IMR-90 (cell line): ENCODE measurements around the gene GSPT1. TPM values are rescaled to one million over a fixed set of nuclear protein-coding genes. Genes with fewer than 3 reads are reported as not detected.

ENCODE experiments used
- ATAC-seq: fragments of 200-7000 bp; cut with Tn5 transposase; 2 replicates; pipeline ENCODE4 v1.9.1; 2020; ENCODE audit warnings: low read depth, mild to moderate bottlenecking, moderate library complexity
- BruUV-seq: library from RNA; stranded (reverse); fragments of 400-500 nt; replicated peaks from 2 replicates; lab custom pipeline; 2021; lab: Mats Ljungman, UMichigan
- CTCF ChIA-PET: fragments of 300-600 bp; formaldehyde crosslinking; extraction: SDS; loops from one replicate; lab custom pipeline; 2021; ENCODE audit warnings: antibody characterized with exemption; lab: Yijun Ruan, JAX
- POLR2A ChIA-PET: fragments of 300-600 bp; sonication (Branson Sonifier 250); formaldehyde crosslinking; loops from one replicate; lab custom pipeline; 2022; ENCODE audit warnings: antibody characterized with exemption; ENCODE audit not compliant: unreplicated experiment; lab: Charles Lee
- DNase-seq: peaks from one replicate; pipeline ENCODE4 v3.0.0; 2013
- H2AFZ ChIP-seq: replicated peaks from 2 replicates; pipeline ENCODE3; 2013; ENCODE audit warnings: low read length, mild to moderate bottlenecking; ENCODE audit not compliant: poor library complexity
- H2AK5ac ChIP-seq: 2 replicates; pipeline ENCODE4 v1.6.1; 2013; ENCODE audit warnings: low read depth, low read length, inconsistent platforms
- H2AK9ac ChIP-seq: replicated peaks from 2 replicates; pipeline ENCODE3; 2013; ENCODE audit warnings: mild to moderate bottlenecking, low read depth, low read length, moderate library complexity; ENCODE audit not compliant: poor library complexity
- H2BK120ac ChIP-seq: 2 replicates; pipeline ENCODE4 v1.6.1; 2013; ENCODE audit warnings: low read depth, low read length, inconsistent platforms
- H2BK15ac ChIP-seq: 3 replicates; pipeline ENCODE4 v1.6.1; 2013; ENCODE audit warnings: low read depth, low read length, inconsistent platforms
- H2BK20ac ChIP-seq: 2 replicates; pipeline ENCODE4 v1.6.1; 2013; ENCODE audit warnings: low read depth, mild to moderate bottlenecking, inconsistent platforms, low read length, moderate library complexity
- H2BK5ac ChIP-seq: 2 replicates; pipeline ENCODE4 v1.6.1; 2013; ENCODE audit warnings: mild to moderate bottlenecking, low read depth, low read length, inconsistent platforms; ENCODE audit not compliant: poor library complexity, severe bottlenecking
- H3K14ac ChIP-seq: replicated peaks from 2 replicates; pipeline ENCODE4 v1.6.1; 2013; ENCODE audit warnings: low read depth, low read length, inconsistent platforms
- H3K18ac ChIP-seq: 2 replicates; pipeline ENCODE4 v1.6.1; 2013; ENCODE audit warnings: low read depth, low read length, control low read depth
- H3K23ac ChIP-seq: 2 replicates; pipeline ENCODE4 v1.6.1; 2013; ENCODE audit warnings: low read depth, low read length, inconsistent platforms
- H3K27ac ChIP-seq: 2 replicates; pipeline ENCODE4 v1.5.1; 2013; ENCODE audit warnings: mild to moderate bottlenecking, control low read depth, low read length; ENCODE audit not compliant: insufficient read depth
- H3K27me3 ChIP-seq: 2 replicates; pipeline ENCODE4 v1.6.1; 2013; ENCODE audit warnings: low read length; ENCODE audit not compliant: control insufficient read depth, insufficient read depth
- H3K36me3 ChIP-seq: 2 replicates; pipeline ENCODE4 v1.6.1; 2013; ENCODE audit warnings: low read length, mixed read lengths; ENCODE audit not compliant: control insufficient read depth, insufficient read depth
- H3K4ac ChIP-seq: 2 replicates; pipeline ENCODE4 v1.6.1; 2013; ENCODE audit warnings: low read depth, low read length, inconsistent platforms
- H3K4me1 ChIP-seq: 2 replicates; pipeline ENCODE4 v1.6.1; 2013; ENCODE audit warnings: low read length, mixed read lengths; ENCODE audit not compliant: control insufficient read depth, insufficient read depth
- H3K4me2 ChIP-seq: 2 replicates; pipeline ENCODE4 v1.6.1; 2013; ENCODE audit warnings: low read depth, mild to moderate bottlenecking, control low read depth, low read length, moderate library complexity
- H3K4me3 ChIP-seq: 2 replicates; pipeline ENCODE4 v1.5.1; 2013; ENCODE audit warnings: low read depth, mild to moderate bottlenecking, control low read depth, low read length, moderate library complexity; ENCODE audit not compliant: insufficient read depth
- H3K56ac ChIP-seq: 2 replicates; pipeline ENCODE4 v1.6.1; 2013; ENCODE audit warnings: low read length, inconsistent platforms; ENCODE audit not compliant: insufficient read depth; ENCODE audit errors: extremely low read depth
- H3K79me1 ChIP-seq, 2 experiments: 2 replicates each; pipeline ENCODE4 v1.6.1; 2013; ENCODE audit warnings: low read length in 2 of 2, inconsistent platforms in 1 of 2, low read depth in 1 of 2
- H3K9ac ChIP-seq: 2 replicates; pipeline ENCODE4 v1.6.1; 2013; ENCODE audit warnings: low read depth, low read length, control low read depth
- H3K9me1 ChIP-seq: 2 replicates; pipeline ENCODE4 v1.6.1; 2013; ENCODE audit warnings: low read length, inconsistent platforms; ENCODE audit not compliant: insufficient read depth
- H3K9me3 ChIP-seq: 2 replicates; pipeline ENCODE4 v1.6.1; 2013; ENCODE audit warnings: low read length; ENCODE audit not compliant: control insufficient read depth, insufficient read depth
- H4K20me1 ChIP-seq: 2 replicates; pipeline ENCODE4 v1.6.1; 2013; ENCODE audit warnings: low read length, inconsistent platforms; ENCODE audit not compliant: insufficient read depth
- H4K5ac ChIP-seq: 2 replicates; pipeline ENCODE4 v1.6.1; 2013; ENCODE audit warnings: mild to moderate bottlenecking, low read depth, low read length, control low read depth
- H4K8ac ChIP-seq, 2 experiments: 2 replicates each; pipeline ENCODE4 v1.6.1; 2013; ENCODE audit warnings: low read depth in 2 of 2, low read length in 2 of 2, control low read depth in 1 of 2, inconsistent platforms in 1 of 2
- H4K91ac ChIP-seq: 2 replicates; pipeline ENCODE4 v1.6.1; 2013; ENCODE audit warnings: low read depth, low read length, inconsistent platforms; ENCODE audit not compliant: insufficient read depth
- BHLHE40 ChIP-seq: fragments of 150-350 bp; IDR thresholded peaks from 2 replicates; pipeline ENCODE4 v1.6.1; 2016; ENCODE audit warnings: mild to moderate bottlenecking, low read depth, low read length
- CEBPB ChIP-seq: IDR thresholded peaks from 2 replicates; pipeline ENCODE4 v1.6.1; 2012; ENCODE audit warnings: low read depth, low read length, improper control_type of control experiment
- FOS ChIP-seq: fragments of 150-350 bp; IDR thresholded peaks from 2 replicates; pipeline ENCODE4 v1.6.1; 2016; ENCODE audit warnings: low read depth, low read length
- MAFK ChIP-seq: IDR thresholded peaks from 2 replicates; pipeline ENCODE4 v1.6.1; 2012; ENCODE audit warnings: low read depth, low read length, improper control_type of control experiment
- MXI1 ChIP-seq: IDR thresholded peaks from 2 replicates; pipeline ENCODE4 v1.6.1; 2012; ENCODE audit warnings: low read depth, mild to moderate bottlenecking, low read length, moderate library complexity, borderline replicate concordance
- NFE2L2 ChIP-seq: fragments of 150-350 bp; IDR thresholded peaks from 2 replicates; pipeline ENCODE4 v1.6.1; 2016; ENCODE audit warnings: low read depth, mild to moderate bottlenecking, low read length
- POLR2A ChIP-seq: IDR thresholded peaks from 2 replicates; pipeline ENCODE4 v1.6.1; 2012; ENCODE audit warnings: mild to moderate bottlenecking, low read depth, low read length
- RCOR1 ChIP-seq: IDR thresholded peaks from 2 replicates; pipeline ENCODE4 v1.6.1; 2012; ENCODE audit warnings: mild to moderate bottlenecking, low read length, improper control_type of control experiment; ENCODE audit not compliant: insufficient replicate concordance
- RFX5 ChIP-seq: IDR thresholded peaks from 2 replicates; pipeline ENCODE4 v1.8.0; 2012; ENCODE audit warnings: low read depth, mild to moderate bottlenecking, low read length, moderate library complexity
- WGBS, 2 experiments: methylation state at CpG; one replicate each; pipeline versions ENCODE4 v1.1.5 to v1.1.7; 2013; ENCODE audit warnings: missing lambda C conversion rate in 2 of 2; ENCODE audit not compliant: insufficient read length in 1 of 2; ENCODE audit errors: extremely low coverage in 2 of 2; 5-methylcytosine and 5-hydroxymethylcytosine counted together
- dilution Hi-C: fragments of 300-500 bp; cut with HindIII; formaldehyde crosslinking; loops from one replicate; pipeline ENCODE4 v1.14.3; 2018; ENCODE audit warnings: low sequenced_read_pairs; ENCODE audit not compliant: unreplicated experiment
- in situ Hi-C: fragments of 300-500 bp; cut with MboI; formaldehyde crosslinking; loops from 3 replicates; pipeline ENCODE4 v1.14.3; 2019; ENCODE audit warnings: low sequenced_read_pairs, inconsistent platforms, mixed read lengths
- intact Hi-C: fragments of 100-400 bp; cut with micrococcal nuclease; formaldehyde crosslinking; loops from 2 replicates; pipeline ENCODE4 v1.10.0; 2022
- polyA plus RNA-seq, 3 experiments: library from polyadenylated mRNA; depleted of rRNA; stranded (reverse); fragments of >200 nt; gene quantifications; 2 replicates each; pipeline ENCODE4 v1.2.3, GENCODE V29; 2012; ENCODE audit warnings: low replicate concordance in 1 of 3
- total RNA-seq: library from RNA; depleted of rRNA; stranded (reverse); fragments of >200 nt; gene quantifications from 2 replicates; pipeline ENCODE4 v1.2.3, GENCODE V29; 2012
- TF ChIP-seq, protein P1 (sequence below): conservative IDR thresholded peaks from 2 replicates; pipeline ENCODE4 v1.5.1; 2012; ENCODE audit warnings: mild to moderate bottlenecking, low read depth, low read length, improper control_type of control experiment
- TF ChIP-seq, protein P2 (sequence below): fragments of 150-350 bp; IDR thresholded peaks from 2 replicates; pipeline ENCODE4 v1.6.1; 2017; ENCODE audit warnings: mild to moderate bottlenecking, antibody characterized with exemption, low read length, low read depth

Gene GSPT1
- total and polyA plus RNA-seq, 2 of the 4 experiments (the other 2 are of a cell fraction): 76.3 to 84.8 TPM

DNA sequence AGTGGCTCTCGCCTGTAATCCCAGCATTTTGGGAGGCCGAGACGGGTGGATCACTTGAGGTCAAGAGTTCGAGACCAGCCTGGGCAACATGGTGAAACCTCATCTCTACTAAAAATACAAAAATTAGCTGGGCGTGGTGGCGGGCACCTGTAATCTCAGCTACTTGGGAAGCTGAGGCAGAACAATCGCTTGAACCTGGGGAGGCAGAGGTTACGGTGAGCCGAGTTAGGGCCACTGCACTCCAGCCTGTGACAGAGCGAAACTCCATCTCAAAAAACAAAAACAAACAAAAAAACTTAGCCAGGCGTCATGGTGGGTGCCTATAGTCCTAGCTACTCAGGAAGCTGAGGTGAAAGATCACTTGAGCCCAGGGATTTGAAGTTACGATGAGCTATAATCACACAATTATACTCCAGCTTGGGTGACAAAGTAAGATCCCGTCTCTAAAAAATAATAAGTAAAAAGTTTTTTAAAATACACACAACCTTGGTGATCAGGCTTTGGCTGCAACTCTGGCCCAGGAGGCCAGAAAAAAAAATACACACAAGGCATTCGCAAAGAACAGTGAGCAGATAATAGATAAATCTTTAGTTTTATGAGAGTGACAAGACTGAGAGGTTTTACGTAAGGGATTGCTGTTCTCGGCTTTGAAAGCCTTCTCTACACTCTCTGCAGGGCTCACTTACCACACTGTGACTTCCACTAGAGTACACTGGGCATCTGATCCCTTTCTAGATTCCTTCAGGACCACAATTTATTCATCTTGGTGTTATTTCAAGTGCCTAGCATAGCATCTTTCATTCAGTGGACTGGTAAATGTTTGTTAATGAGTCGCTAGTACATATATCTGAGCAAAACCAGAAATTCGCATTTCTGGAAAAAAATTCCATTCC lies 5.9 kb downstream of the GSPT1 start:
- peaks cover 16% of the 10 kb centered on the region for H3K4me1 ChIP-seq
- peak; percentile 72 for ATAC-seq
- no peak overlapping the region for H4K8ac ChIP-seq
- no peak overlapping the region for H4K91ac ChIP-seq
- H2BK15ac ChIP-seq: no peak overlapping the region
- H4K5ac ChIP-seq: no peak overlapping the region
- peak; percentile 73 for DNase-seq
- H3K4me3 ChIP-seq: no peak overlapping the region
- BruUV-seq: no TSS peak
- ChIA-PET POLR2A (no interaction called here), CTCF (no interaction called here)
- H2AK9ac ChIP-seq: no peak overlapping the region
- no peak overlapping the region for H2AK5ac ChIP-seq
- H3K4ac ChIP-seq: no peak overlapping the region
- dilution Hi-C loops: no loop called here
- peak overlapping the region; percentile 18 for H3K4me2 ChIP-seq
- H3K14ac ChIP-seq: no peak overlapping the region
- no peak overlapping the region for H2BK20ac ChIP-seq
- no peaks in the 10 kb centered on the region for H3K27me3 ChIP-seq
- peaks cover 92% of the 10 kb centered on the region for H4K20me1 ChIP-seq
- H2BK120ac ChIP-seq: no peak overlapping the region
- no peaks in the 10 kb centered on the region for H3K9me3 ChIP-seq
- H3K23ac ChIP-seq: no peak overlapping the region
- peaks cover 7% of the 10 kb centered on the region for H3K36me3 ChIP-seq
- intact Hi-C loops: loop anchor here (5.0 kb wide), 2 partner anchors 67 to 107 kb away; partner anchors contain the start of gene SNX29
- no peak overlapping the region for H3K9ac ChIP-seq
- H3K79me1 ChIP-seq: peaks cover 0 to 62% of the 10 kb centered on the region in 2 experiments; a peak in 3 of 4 replicates
- no peak overlapping the region for H3K18ac ChIP-seq
- no peak overlapping the region for H2AFZ ChIP-seq
- H3K9me1 ChIP-seq: peaks cover 19% of the 10 kb centered on the region
- peak overlapping the region; percentile 26 for H2BK5ac ChIP-seq
- no peak overlapping the region for H3K56ac ChIP-seq
- TF ChIP-seq MAFK (no peak), RFX5 (no peak), POLR2A (no peak), MXI1 (no peak), NFE2L2 (no peak), FOS (no peak), CEBPB (no peak), RCOR1 (no peak), BHLHE40 (no peak)
- TF ChIP-seq, protein P1, sequence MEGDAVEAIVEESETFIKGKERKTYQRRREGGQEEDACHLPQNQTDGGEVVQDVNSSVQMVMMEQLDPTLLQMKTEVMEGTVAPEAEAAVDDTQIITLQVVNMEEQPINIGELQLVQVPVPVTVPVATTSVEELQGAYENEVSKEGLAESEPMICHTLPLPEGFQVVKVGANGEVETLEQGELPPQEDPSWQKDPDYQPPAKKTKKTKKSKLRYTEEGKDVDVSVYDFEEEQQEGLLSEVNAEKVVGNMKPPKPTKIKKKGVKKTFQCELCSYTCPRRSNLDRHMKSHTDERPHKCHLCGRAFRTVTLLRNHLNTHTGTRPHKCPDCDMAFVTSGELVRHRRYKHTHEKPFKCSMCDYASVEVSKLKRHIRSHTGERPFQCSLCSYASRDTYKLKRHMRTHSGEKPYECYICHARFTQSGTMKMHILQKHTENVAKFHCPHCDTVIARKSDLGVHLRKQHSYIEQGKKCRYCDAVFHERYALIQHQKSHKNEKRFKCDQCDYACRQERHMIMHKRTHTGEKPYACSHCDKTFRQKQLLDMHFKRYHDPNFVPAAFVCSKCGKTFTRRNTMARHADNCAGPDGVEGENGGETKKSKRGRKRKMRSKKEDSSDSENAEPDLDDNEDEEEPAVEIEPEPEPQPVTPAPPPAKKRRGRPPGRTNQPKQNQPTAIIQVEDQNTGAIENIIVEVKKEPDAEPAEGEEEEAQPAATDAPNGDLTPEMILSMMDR: no peak
- TF ChIP-seq, protein P2, sequence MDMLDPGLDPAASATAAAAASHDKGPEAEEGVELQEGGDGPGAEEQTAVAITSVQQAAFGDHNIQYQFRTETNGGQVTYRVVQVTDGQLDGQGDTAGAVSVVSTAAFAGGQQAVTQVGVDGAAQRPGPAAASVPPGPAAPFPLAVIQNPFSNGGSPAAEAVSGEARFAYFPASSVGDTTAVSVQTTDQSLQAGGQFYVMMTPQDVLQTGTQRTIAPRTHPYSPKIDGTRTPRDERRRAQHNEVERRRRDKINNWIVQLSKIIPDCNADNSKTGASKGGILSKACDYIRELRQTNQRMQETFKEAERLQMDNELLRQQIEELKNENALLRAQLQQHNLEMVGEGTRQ: no peak
- H3K27ac ChIP-seq: peak overlapping the region; percentile 3; the same call in 1 of the 2 replicates
- 92% methylated on average over 5 of the region's 18 CpGs; no CpG with 5 or more reads in 1 of the 2 experiments for WGBS, 2 experiments
- in situ Hi-C loops: no loop called here
